Thyroid gland (tissue), 4 donors: ENCODE measurements around the gene PSMC3. TPM values are rescaled to one million over a fixed set of nuclear protein-coding genes. Genes with fewer than 3 reads are reported as not detected.

Experiments used
- DNase-seq, 2 donors: peaks; one replicate each; pipeline ENCODE4 v3.0.0-alpha.2; 2019
- H3K27ac ChIP-seq, 3 donors: fragments of 200-600 bp; sonication (generic); 1 replicate in 2 of 3; 2 replicates in 1 of 3; pipeline ENCODE4 v1.5.1; 2016 to 2019; ENCODE audit warnings: mild to moderate bottlenecking in 1 of 3, moderate library complexity in 1 of 3
- H3K27me3 ChIP-seq: fragments of 200-600 bp; sonication (generic); one replicate; pipeline ENCODE4 v1.5.1; 2019
- H3K36me3 ChIP-seq, 2 donors: fragments of 200-600 bp; sonication (generic); one replicate each; pipeline ENCODE4 v1.5.1; 2016 to 2019
- H3K4me1 ChIP-seq, 2 donors: fragments of 200-600 bp; sonication (generic); one replicate each; pipeline ENCODE4 v1.5.1; 2017 to 2019
- H3K4me3 ChIP-seq, 3 donors: fragments of 200-600 bp; sonication (generic); replicated peaks in 1 of 3; 1 replicate in 2 of 3; 2 replicates in 1 of 3; pipeline ENCODE4 v1.5.1; 2016; ENCODE audit warnings: mild to moderate bottlenecking in 1 of 3
- H3K9me3 ChIP-seq: fragments of 200-600 bp; sonication (generic); one replicate; pipeline ENCODE4 v1.5.1; 2017
- CTCF ChIP-seq, 6 experiments: fragments of 200-600 bp in 3 of 6; fragments of 450-650 bp in 3 of 6; sonication (generic) in 3 of 6; IDR thresholded peaks; one replicate each; pipeline ENCODE4 v1.5.1; 2016 to 2019; ENCODE audit warnings: antibody characterized with exemption in 6 of 6, mild to moderate bottlenecking in 2 of 6, inconsistent platforms in 1 of 6, moderate library complexity in 1 of 6
- POLR2A ChIP-seq, 2 donors: fragments of 450-650 bp; IDR thresholded peaks; one replicate each; pipeline ENCODE4 v1.6.1; 2017; ENCODE audit warnings: antibody characterized with exemption in 2 of 2, mild to moderate bottlenecking in 2 of 2, moderate library complexity in 1 of 2
- WGBS, 2 donors: methylation state at CpG; one replicate each; pipeline ENCODE4 v1.1.5; 2017; 5-methylcytosine and 5-hydroxymethylcytosine counted together
- intact Hi-C: fragments of 100-400 bp; cut with DNase I; formaldehyde crosslinking; loops from one replicate; pipeline ENCODE4 v1.15.1; 2023
- microRNA-seq: library from miRNA; unstranded; fragments of <30 nt; microRNA quantifications from one replicate; pipeline ENCODE4, GENCODE V29; 2016
- small RNA-seq: library from RNA; depleted of rRNA; stranded (forward); fragments of <200 nt; gene quantifications from one replicate; pipeline ENCODE3, GENCODE V24; 2016
- total RNA-seq, 4 donors: library from RNA; depleted of rRNA; stranded (reverse); fragments of >200 nt; gene quantifications; one replicate each; pipeline ENCODE4 v1.2.3, GENCODE V29; 2016

The PSMC3 gene
- total RNA-seq, 4 donors from 2014 or later = 92.7 to 240 (median 123) TPM

GRCh38 chr11:47374720-47375019, 51.6 kb downstream of the PSMC3 start:
- peaks cover 19 to 28% of the 10 kb centered on the region in 2 donors for H3K4me1 ChIP-seq
- H3K27me3 ChIP-seq = no peaks in the 10 kb centered on the region
- no peaks in the 10 kb centered on the region for H3K9me3 ChIP-seq
- DNase-seq = no peak
- 82 to 98% methylated on average over 4 to 5 of the region's 5 CpGs for WGBS, 2 donors
- H3K4me3 ChIP-seq = no peak overlapping the region
- intact Hi-C loops = loop anchor here (5.0 kb wide), 1 partner anchor 78 kb away; no protein-coding TSS in a partner anchor
- no peak overlapping the region for H3K27ac ChIP-seq
- no peak for TF ChIP-seq POLR2A (IDR thresholded peaks at IDR 0.05)
- no peak for TF ChIP-seq CTCF (IDR thresholded peaks at IDR 0.05)
- no peaks in the 10 kb centered on the region for H3K36me3 ChIP-seq

GRCh38 chr11:47373876-47374719, 52.1 kb downstream of the PSMC3 start:
- no peak for TF ChIP-seq POLR2A (IDR thresholded peaks at IDR 0.05)
- peak; percentile 80 to 97 (median 86) for TF ChIP-seq CTCF (IDR thresholded peaks at IDR 0.05)
- no peaks in the 10 kb centered on the region for H3K36me3 ChIP-seq
- intact Hi-C loops = loop anchor here (5.0 kb wide), 1 partner anchor 78 kb away; no protein-coding TSS in a partner anchor
- no peaks in the 10 kb centered on the region for H3K9me3 ChIP-seq
- 30 to 39% methylated on average over 13 to 14 of the region's 19 CpGs for WGBS, 2 donors
- H3K27me3 ChIP-seq = no peaks in the 10 kb centered on the region
- no peak overlapping the region for H3K4me3 ChIP-seq
- H3K27ac ChIP-seq = peak overlapping the region in 1 of 3 donors; percentile 11
- H3K4me1 ChIP-seq = peaks cover 19 to 28% of the 10 kb centered on the region in 2 donors
- peak; percentile 83 to 87 for DNase-seq

- intact Hi-C loops = loop anchor here (5.0 kb wide), 1 partner anchor 80 kb away; no protein-coding TSS in a partner anchor
- no peak overlapping the region for H3K27ac ChIP-seq
- H3K4me1 ChIP-seq = peaks cover 17 to 22% of the 10 kb centered on the region in 2 donors
- 81 to 88% methylated on average over 7 of the region's 7 CpGs for WGBS, 2 donors
- DNase-seq = no peak
- no peaks in the 10 kb centered on the region for H3K36me3 ChIP-seq
- no peak for TF ChIP-seq CTCF (IDR thresholded peaks at IDR 0.05)
- no peak for TF ChIP-seq POLR2A (IDR thresholded peaks at IDR 0.05)
- H3K9me3 ChIP-seq = no peaks in the 10 kb centered on the region
- H3K27me3 ChIP-seq = no peaks in the 10 kb centered on the region
- H3K4me3 ChIP-seq = no peak overlapping the region
These were observed 53.8 kb downstream of the PSMC3 start for GRCh38 chr11:47372422-47372821.

- Histone ChIP-seq H3K9me3 (no peaks in the 10 kb centered on the region), H3K36me3 (no peaks in the 10 kb centered on the region), H3K27ac (no peak overlapping the region), H3K4me3 (no peak overlapping the region), H3K4me1 (peaks cover 0 to 4% of the 10 kb centered on the region in 2 donors), H3K27me3 (no peaks in the 10 kb centered on the region)
- DNase-seq = no peak
- intact Hi-C loops = loop anchor here (5.0 kb wide), 1 partner anchor 83 kb away; no protein-coding TSS in a partner anchor
- TF ChIP-seq CTCF (IDR thresholded peaks at IDR 0.05) (no peak), POLR2A (IDR thresholded peaks at IDR 0.05) (no peak)
- 59 to 68% methylated on average over 3 of the region's 3 CpGs for WGBS, 2 donors
These were observed 56.6 kb downstream of the PSMC3 start for GRCh38 chr11:47369676-47370075.

Small RNAs within 50 kb of the gene (microRNA-seq; reads per million reads assigned to microRNA genes)
- gene MIR4487 = not detected

Small RNAs within 50 kb of the gene (small RNA-seq; reads per million reads assigned to genes)
- gene MIR4487 = not detected

Other genes starting within 250 kb of the PSMC3 start
- 100 to 1,000 TPM; 145 to 194 (median 160) TPM for gene ARFGAP2, start 249.6 kb downstream of the PSMC3 start, total RNA-seq
- 10 to 100 TPM; 43.6 to 71.6 (median 54.2) TPM for gene PACSIN3, start 240.0 kb downstream of the PSMC3 start, total RNA-seq
- 10 to 100 TPM; 10.6 to 19.3 (median 12.9) TPM for gene DDB2, start 211.5 kb downstream of the PSMC3 start, total RNA-seq
- 10 to 100 TPM; 32.4 to 98.5 (median 73.3) TPM for gene ACP2, start 177.6 kb downstream of the PSMC3 start, total RNA-seq
- gene NR1H3, start 168.4 kb downstream of the PSMC3 start, total RNA-seq = 10 to 100 TPM; 27.5 to 58.3 (median 42.5) TPM
- 10 to 100 TPM; 29.0 to 49.7 (median 38.1) TPM for gene MADD, start 156.3 kb downstream of the PSMC3 start, total RNA-seq
- gene MYBPC3, start 73.7 kb downstream of the PSMC3 start, total RNA-seq = not detected
- 10 to 100 TPM in 1 of 4 donors, 1 to 10 TPM in 3; 4.8 to 18.0 (median 5.8) TPM for gene SPI1, start 47.9 kb downstream of the PSMC3 start, total RNA-seq
- 10 to 100 TPM; 51.3 to 84.3 (median 66.8) TPM for gene SLC39A13, start 17.8 kb downstream of the PSMC3 start, total RNA-seq
- gene RAPSN, start 22.7 kb upstream of the PSMC3 start, total RNA-seq = under 1 TPM in 1 of 4 donors, not detected in 3; 0.67 TPM
- 100 to 1,000 TPM in 3 of 4 donors, 10 to 100 TPM in 1; 87.3 to 144 (median 111) TPM for gene CELF1, start 126.7 kb upstream of the PSMC3 start, total RNA-seq
- gene PTPMT1, start 139.2 kb upstream of the PSMC3 start, total RNA-seq = 100 to 1,000 TPM in 3 of 4 donors, 10 to 100 TPM in 1; 93.9 to 149 (median 125) TPM
- gene KBTBD4, start 152.5 kb upstream of the PSMC3 start, total RNA-seq = 10 to 100 TPM; 22.8 to 34.5 (median 30.7) TPM
- 10 to 100 TPM; 42.6 to 84.3 (median 81.2) TPM for gene NDUFS3, start 152.6 kb upstream of the PSMC3 start, total RNA-seq
- gene FAM180B, start 160.2 kb upstream of the PSMC3 start, total RNA-seq = 1 to 10 TPM in 3 of 4 donors, under 1 TPM in 1; 0.83 to 3.1 (median 1.4) TPM
- gene C1QTNF4, start 168.0 kb upstream of the PSMC3 start, total RNA-seq = 1 to 10 TPM; 1.1 to 3.7 (median 1.9) TPM
- gene MTCH2, start 216.1 kb upstream of the PSMC3 start, total RNA-seq = 100 to 1,000 TPM in 1 of 4 donors, 10 to 100 TPM in 3; 70.3 to 126 (median 82.2) TPM